HepG2 (cell line): ENCODE measurements around the gene IRAK2. TPM values are rescaled to one million over a fixed set of nuclear protein-coding genes. Genes with fewer than 3 reads are reported as not detected.

Experiments
- ARHGAP35 ChIP-seq: sonication (generic); formaldehyde crosslinking; IDR thresholded peaks from 2 replicates; pipeline ENCODE4 v1.9.0; 2022; ENCODE audit warnings: mild to moderate bottlenecking, inconsistent platforms, moderate library complexity, missing genetic modification reagents, borderline replicate concordance
- FUBP1 ChIP-seq: sonication (generic); formaldehyde crosslinking; IDR thresholded peaks from 2 replicates; pipeline ENCODE4 v1.5.1; 2020; ENCODE audit warnings: missing genetic modification reagents, mild to moderate bottlenecking, borderline replicate concordance
- MATR3 ChIP-seq: sonication (generic); formaldehyde crosslinking; IDR thresholded peaks from 2 replicates; pipeline ENCODE4 v1.4.0; 2020; ENCODE audit warnings: missing genetic modification reagents
- SMYD3 ChIP-seq: sonication (generic); formaldehyde crosslinking; IDR thresholded peaks from 2 replicates; pipeline ENCODE4 v1.8.1; 2023; ENCODE audit warnings: mild to moderate bottlenecking, missing genetic modification reagents
- ZBTB39 ChIP-seq: sonication (generic); formaldehyde crosslinking; IDR thresholded peaks from 2 replicates; pipeline ENCODE4 v1.5.0; 2020; ENCODE audit warnings: missing genetic modification reagents
- ZMAT5 ChIP-seq: sonication (generic); formaldehyde crosslinking; IDR thresholded peaks from 2 replicates; pipeline ENCODE4 v1.5.0; 2020; ENCODE audit warnings: mild to moderate bottlenecking, low read depth, missing genetic modification reagents, borderline replicate concordance
- ZNF10 ChIP-seq: sonication (generic); formaldehyde crosslinking; IDR thresholded peaks from 2 replicates; pipeline ENCODE4 v1.4.0; 2020; ENCODE audit warnings: mild to moderate bottlenecking, low read depth, missing genetic modification reagents, borderline replicate concordance
- ZNF253 ChIP-seq: sonication (generic); formaldehyde crosslinking; IDR thresholded peaks from 2 replicates; pipeline ENCODE4 v1.8.0; 2022; ENCODE audit warnings: mild to moderate bottlenecking, missing genetic modification reagents, borderline replicate concordance
- ZNF275 ChIP-seq: sonication (generic); formaldehyde crosslinking; IDR thresholded peaks from 2 replicates; pipeline ENCODE4 v1.8.0; 2022; ENCODE audit warnings: missing genetic modification reagents, mild to moderate bottlenecking, inconsistent platforms, borderline replicate concordance
- ZNF282 ChIP-seq: fragments of 450-650 bp; IDR thresholded peaks from 2 replicates; pipeline ENCODE4 v1.6.1; 2018; ENCODE audit not compliant: partially characterized antibody
- ZNF34 ChIP-seq: sonication (generic); formaldehyde crosslinking; IDR thresholded peaks from 2 replicates; pipeline ENCODE4 v1.4.0; 2020; ENCODE audit warnings: mild to moderate bottlenecking, missing genetic modification reagents, borderline replicate concordance
- ZNF382 ChIP-seq: sonication (generic); formaldehyde crosslinking; IDR thresholded peaks from 2 replicates; pipeline ENCODE4 v1.5.0; 2020; ENCODE audit warnings: missing genetic modification reagents, mild to moderate bottlenecking, borderline replicate concordance
- ZNF383 ChIP-seq: sonication (generic); formaldehyde crosslinking; IDR thresholded peaks from 2 replicates; pipeline ENCODE4 v1.4.0; 2020; ENCODE audit warnings: missing genetic modification reagents, mild to moderate bottlenecking, borderline replicate concordance
- ZNF441 ChIP-seq: sonication (generic); formaldehyde crosslinking; IDR thresholded peaks from 2 replicates; pipeline ENCODE4 v1.7.0; 2021; ENCODE audit warnings: missing genetic modification reagents, borderline replicate concordance
- ZNF607 ChIP-seq: sonication (generic); formaldehyde crosslinking; IDR thresholded peaks from 2 replicates; pipeline ENCODE4 v1.5.1; 2020; ENCODE audit warnings: missing genetic modification reagents, mild to moderate bottlenecking, borderline replicate concordance
- ZNF687 ChIP-seq: sonication (generic); formaldehyde crosslinking; IDR thresholded peaks from 2 replicates; pipeline ENCODE4 v1.5.1; 2020; ENCODE audit warnings: mild to moderate bottlenecking, missing genetic modification reagents, moderate library complexity
- ZNF792 ChIP-seq: IDR thresholded peaks from 2 replicates; pipeline ENCODE4 v1.6.1; 2016
- polyA plus RNA-seq, 8 experiments: library from polyadenylated mRNA; depleted of rRNA in 3 of 8; stranded (reverse) in 7 of 8; unstranded in 1 of 8; fragments of >200 nt; fragmentation: Illumina TruSeq in 4 of 8; extraction: Trizol in 4 of 8; gene quantifications; 2 replicates each; pipeline versions ENCODE4 v1.2.1 to v1.2.3, GENCODE V29; 2011 to 2016; ENCODE audit warnings: low read depth in 4 of 8, missing spikeins in 1 of 8, mixed read lengths in 1 of 8; ENCODE audit not compliant: insufficient read depth in 1 of 8
- total RNA-seq, 5 experiments: library from RNA; depleted of rRNA; stranded (reverse); fragments of >200 nt; fragmentation: Illumina TruSeq; extraction: Trizol; gene quantifications; 2 replicates each; pipeline ENCODE4 v1.2.3, GENCODE V29; 2016; ENCODE audit warnings: low read depth in 1 of 5

IRAK2 gene
- total and polyA plus RNA-seq, 2 of the 13 experiments (the other 11 are each of a cell fraction or from before 2014, with no cell fraction given) = 13.1 to 23.3 TPM

GRCh38 chr3:10224794-10225665, 60.3 kb downstream of the IRAK2 start (continued):
- peak; percentile 67; the same call in 1 of the 2 replicates for TF ChIP-seq ZNF275
- TF ChIP-seq ZNF383 (CRISPR knock-in tag) = no peak
- no peak for TF ChIP-seq ZMAT5 (CRISPR knock-in tag)
- TF ChIP-seq ZNF253 (CRISPR knock-in tag) = no peak
- TF ChIP-seq ZNF792 (CRISPR knock-in tag) = peak; percentile 66
- TF ChIP-seq SMYD3 = no peak; the same call in 1 of the 2 replicates
- no peak for TF ChIP-seq ZNF10 (CRISPR knock-in tag)
- TF ChIP-seq ZNF34 = no peak
- TF ChIP-seq ZNF441 (CRISPR knock-in tag) = no peak; the same call in 1 of the 2 replicates
- no peak for TF ChIP-seq MATR3 (CRISPR knock-in tag)
- TF ChIP-seq ZNF382 (CRISPR knock-in tag) = no peak
- TF ChIP-seq FUBP1 = no peak
- no peak for TF ChIP-seq ZNF687 (CRISPR knock-in tag)
- no peak for TF ChIP-seq ARHGAP35 (CRISPR knock-in tag)
- TF ChIP-seq ZNF282 = no peak
- TF ChIP-seq ZBTB39 = no peak
- TF ChIP-seq ZNF607 (CRISPR knock-in tag) = no peak
